SH-SY5Y (cell line): ENCODE measurements around the gene HDHD5.

Experiments
- GATA2 ChIP-seq: IDR thresholded peaks from 2 replicates; pipeline ENCODE4 v1.6.1; 2011; ENCODE audit warnings: mild to moderate bottlenecking, low read depth, low read length
- GATA3 ChIP-seq: IDR thresholded peaks from 2 replicates; pipeline ENCODE4 v1.6.1; 2011; ENCODE audit warnings: low read depth, mild to moderate bottlenecking, low read length, moderate library complexity

GRCh38 chr22:17115236-17115635 is 43.8 kb downstream of the HDHD5 start:
- TF ChIP-seq GATA2 (no peak), GATA3 (no peak)
